Neural cell (in vitro differentiated cells): Measurements from ENCODE around the gene PAWR. TPM values are rescaled to one million over a fixed set of nuclear protein-coding genes. Genes with fewer than 3 reads are reported as not detected.

Experiments used
- H2AFZ ChIP-seq: fragments of 200-600, 300-800 bp; sonication (generic), shearing (Covaris generic); 2 replicates; pipeline ENCODE4 v1.6.0; 2014; ENCODE audit warnings: low read depth, mild to moderate bottlenecking, antibody characterized with exemption, low read length, moderate library complexity
- H3F3A ChIP-seq: fragments of 200-600 bp; shearing (Covaris generic); 2 replicates; pipeline ENCODE4 v1.6.1; 2016; ENCODE audit warnings: mild to moderate bottlenecking, moderate library complexity, mixed read lengths, antibody characterized with exemption, low read length; ENCODE audit not compliant: insufficient read depth, poor library complexity, severe bottlenecking
- H3K27ac ChIP-seq: fragments of 200-600, 300-800 bp; sonication (generic), shearing (Covaris generic); 2 replicates; pipeline ENCODE4 v1.5.1; 2014; ENCODE audit warnings: mild to moderate bottlenecking, low read length, moderate library complexity
- H3K27me3 ChIP-seq: fragments of 300-800, 200-600 bp; sonication (generic), shearing (Covaris generic); 2 replicates; pipeline ENCODE4 v1.6.0; 2014; ENCODE audit warnings: mild to moderate bottlenecking, low read depth, low read length, moderate library complexity; ENCODE audit not compliant: insufficient read depth
- H3K36me3 ChIP-seq: fragments of 300-800, 200-600 bp; sonication (generic), shearing (Covaris generic); 2 replicates; pipeline ENCODE4 v1.5.1; 2014; ENCODE audit warnings: mild to moderate bottlenecking, antibody characterized with exemption, low read length, moderate library complexity; ENCODE audit not compliant: insufficient read depth
- H3K4me2 ChIP-seq: fragments of 300-800, 200-600 bp; sonication (generic), shearing (Covaris generic); 2 replicates; pipeline ENCODE4 v1.6.0; 2014; ENCODE audit warnings: mild to moderate bottlenecking, low read length
- H3K4me3 ChIP-seq: fragments of 300-800, 200-600 bp; sonication (generic), shearing (Covaris generic); 2 replicates; pipeline ENCODE4 v1.5.1; 2014; ENCODE audit warnings: mild to moderate bottlenecking, low read length, moderate library complexity
- H3K79me2 ChIP-seq: fragments of 200-600 bp; shearing (Covaris generic); replicated peaks from 2 replicates; pipeline ENCODE4 v1.6.0; 2014; ENCODE audit warnings: mild to moderate bottlenecking, low read length, moderate library complexity; ENCODE audit not compliant: insufficient read depth
- H3K9ac ChIP-seq: fragments of 300-800, 200-600 bp; sonication (generic), shearing (Covaris generic); 2 replicates; pipeline ENCODE4 v1.6.1; 2016; ENCODE audit warnings: mild to moderate bottlenecking, low read length, mixed read lengths
- H3K9me2 ChIP-seq: fragments of 200-600 bp; shearing (Covaris generic); 2 replicates; pipeline ENCODE4 v1.6.1; 2016; ENCODE audit warnings: mild to moderate bottlenecking, low read length, mixed read lengths; ENCODE audit not compliant: insufficient read depth
- H3K9me3 ChIP-seq: fragments of 200-600, 300-800 bp; sonication (generic), shearing (Covaris generic); 2 replicates; pipeline ENCODE4 v1.6.1; 2016; ENCODE audit warnings: mild to moderate bottlenecking, mixed run types, low read length, moderate library complexity, mixed read lengths
- H4K20me1 ChIP-seq: fragments of 200-600 bp; shearing (Covaris generic); 2 replicates; pipeline ENCODE4 v1.6.1; 2016; ENCODE audit warnings: mild to moderate bottlenecking, mixed run types; ENCODE audit not compliant: insufficient read depth
- EP300 ChIP-seq: fragments of 450-650 bp; conservative IDR thresholded peaks from 2 replicates; pipeline ENCODE4 v1.6.1; 2014; ENCODE audit warnings: antibody characterized with exemption, mild to moderate bottlenecking, moderate library complexity; ENCODE audit not compliant: poor library complexity, severe bottlenecking
- EZH2 ChIP-seq: fragments of 200-600, 300-800 bp; shearing (Covaris generic), sonication (generic); IDR thresholded peaks from 2 replicates; pipeline ENCODE4 v1.6.1; 2014; ENCODE audit warnings: antibody characterized with exemption, low read length, borderline replicate concordance, mild to moderate bottlenecking; ENCODE audit not compliant: insufficient read depth, poor library complexity, severe bottlenecking
- MXI1 ChIP-seq: fragments of 450-650 bp; conservative IDR thresholded peaks from 2 replicates; pipeline ENCODE4 v1.6.1; 2014; ENCODE audit warnings: antibody characterized with exemption, mild to moderate bottlenecking; ENCODE audit not compliant: poor library complexity, severe bottlenecking
- POLR2AphosphoS5 ChIP-seq: IDR thresholded peaks from 2 replicates; pipeline ENCODE4 v1.6.1; 2012
- RAD21 ChIP-seq: fragments of 450-650 bp; conservative IDR thresholded peaks from 2 replicates; pipeline ENCODE4 v1.6.1; 2014; ENCODE audit warnings: antibody characterized with exemption, mild to moderate bottlenecking, moderate library complexity
- SMC3 ChIP-seq: fragments of 450-650 bp; conservative IDR thresholded peaks from 2 replicates; pipeline ENCODE4 v1.6.1; 2014; ENCODE audit warnings: antibody characterized with exemption, mild to moderate bottlenecking, moderate library complexity; ENCODE audit not compliant: poor library complexity
- TAF1 ChIP-seq: IDR thresholded peaks from 2 replicates; pipeline ENCODE4 v1.6.1; 2012; ENCODE audit warnings: low read depth
- polyA plus RNA-seq: library from polyadenylated mRNA; depleted of rRNA; stranded (reverse); fragments of >200 nt; gene quantifications from 2 replicates; pipeline ENCODE4 v1.2.3, GENCODE V29; 2014
- TF ChIP-seq, protein P1 (sequence below): IDR thresholded peaks from 2 replicates; pipeline ENCODE4 v1.6.1; 2012; ENCODE audit warnings: borderline replicate concordance
- TF ChIP-seq, protein P2 (sequence below): fragments of 450-650 bp; IDR thresholded peaks from 2 replicates; pipeline ENCODE4 v1.5.1; 2014; ENCODE audit warnings: antibody characterized with exemption, mild to moderate bottlenecking, moderate library complexity; ENCODE audit not compliant: poor library complexity, severe bottlenecking

The PAWR gene
- polyA plus RNA-seq, 1 donor from 2014 or later: 13.4 TPM

DNA sequence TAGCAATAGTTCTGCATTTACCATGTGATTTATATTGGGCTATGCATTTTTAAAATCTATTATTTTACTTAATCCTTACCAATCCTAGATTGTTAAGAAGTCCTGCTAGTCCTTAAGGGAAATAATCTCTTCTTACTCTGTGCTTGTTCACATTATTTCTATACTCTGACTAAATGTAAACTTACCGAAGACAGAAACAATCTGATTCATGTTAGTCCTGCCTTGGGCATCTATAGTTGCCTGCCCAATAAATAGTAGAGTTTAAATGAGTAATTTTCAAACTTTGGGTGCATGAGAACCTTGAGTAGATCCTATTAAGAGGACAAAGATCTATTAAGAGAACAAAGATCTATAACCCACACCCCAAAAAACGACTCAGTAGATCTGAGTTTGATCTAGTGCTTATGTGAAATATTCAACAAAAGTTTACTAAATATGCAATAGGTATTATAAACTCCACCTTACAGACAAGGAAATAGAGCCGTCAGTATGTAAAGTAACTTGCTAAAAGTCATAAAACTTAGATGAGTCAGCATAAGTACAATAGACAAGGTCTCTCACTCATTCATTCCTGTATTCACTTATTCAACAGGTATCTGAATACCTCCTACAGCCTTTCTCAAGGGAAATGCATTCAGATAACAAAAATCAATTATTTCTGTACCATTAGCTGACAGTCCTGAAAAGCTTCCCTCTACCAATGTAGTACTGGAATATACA, 127.6 kb downstream of the PAWR start:
- Histone ChIP-seq H3K9ac (no peak overlapping the region), H3K9me3 (no peaks in the 10 kb centered on the region), H3K4me2 (no peak overlapping the region), H3K79me2 (no peaks in the 10 kb centered on the region), H3K27me3 (no peaks in the 10 kb centered on the region), H3K36me3 (no peaks in the 10 kb centered on the region), H3K4me3 (no peak overlapping the region), H3F3A (no peaks in the 10 kb centered on the region), H3K9me2 (no peaks in the 10 kb centered on the region), H2AFZ (no peak overlapping the region), H4K20me1 (no peaks in the 10 kb centered on the region), H3K27ac (no peak overlapping the region)
- TF ChIP-seq, protein P1, sequence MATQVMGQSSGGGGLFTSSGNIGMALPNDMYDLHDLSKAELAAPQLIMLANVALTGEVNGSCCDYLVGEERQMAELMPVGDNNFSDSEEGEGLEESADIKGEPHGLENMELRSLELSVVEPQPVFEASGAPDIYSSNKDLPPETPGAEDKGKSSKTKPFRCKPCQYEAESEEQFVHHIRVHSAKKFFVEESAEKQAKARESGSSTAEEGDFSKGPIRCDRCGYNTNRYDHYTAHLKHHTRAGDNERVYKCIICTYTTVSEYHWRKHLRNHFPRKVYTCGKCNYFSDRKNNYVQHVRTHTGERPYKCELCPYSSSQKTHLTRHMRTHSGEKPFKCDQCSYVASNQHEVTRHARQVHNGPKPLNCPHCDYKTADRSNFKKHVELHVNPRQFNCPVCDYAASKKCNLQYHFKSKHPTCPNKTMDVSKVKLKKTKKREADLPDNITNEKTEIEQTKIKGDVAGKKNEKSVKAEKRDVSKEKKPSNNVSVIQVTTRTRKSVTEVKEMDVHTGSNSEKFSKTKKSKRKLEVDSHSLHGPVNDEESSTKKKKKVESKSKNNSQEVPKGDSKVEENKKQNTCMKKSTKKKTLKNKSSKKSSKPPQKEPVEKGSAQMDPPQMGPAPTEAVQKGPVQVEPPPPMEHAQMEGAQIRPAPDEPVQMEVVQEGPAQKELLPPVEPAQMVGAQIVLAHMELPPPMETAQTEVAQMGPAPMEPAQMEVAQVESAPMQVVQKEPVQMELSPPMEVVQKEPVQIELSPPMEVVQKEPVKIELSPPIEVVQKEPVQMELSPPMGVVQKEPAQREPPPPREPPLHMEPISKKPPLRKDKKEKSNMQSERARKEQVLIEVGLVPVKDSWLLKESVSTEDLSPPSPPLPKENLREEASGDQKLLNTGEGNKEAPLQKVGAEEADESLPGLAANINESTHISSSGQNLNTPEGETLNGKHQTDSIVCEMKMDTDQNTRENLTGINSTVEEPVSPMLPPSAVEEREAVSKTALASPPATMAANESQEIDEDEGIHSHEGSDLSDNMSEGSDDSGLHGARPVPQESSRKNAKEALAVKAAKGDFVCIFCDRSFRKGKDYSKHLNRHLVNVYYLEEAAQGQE: no peak
- TF ChIP-seq, protein P2, sequence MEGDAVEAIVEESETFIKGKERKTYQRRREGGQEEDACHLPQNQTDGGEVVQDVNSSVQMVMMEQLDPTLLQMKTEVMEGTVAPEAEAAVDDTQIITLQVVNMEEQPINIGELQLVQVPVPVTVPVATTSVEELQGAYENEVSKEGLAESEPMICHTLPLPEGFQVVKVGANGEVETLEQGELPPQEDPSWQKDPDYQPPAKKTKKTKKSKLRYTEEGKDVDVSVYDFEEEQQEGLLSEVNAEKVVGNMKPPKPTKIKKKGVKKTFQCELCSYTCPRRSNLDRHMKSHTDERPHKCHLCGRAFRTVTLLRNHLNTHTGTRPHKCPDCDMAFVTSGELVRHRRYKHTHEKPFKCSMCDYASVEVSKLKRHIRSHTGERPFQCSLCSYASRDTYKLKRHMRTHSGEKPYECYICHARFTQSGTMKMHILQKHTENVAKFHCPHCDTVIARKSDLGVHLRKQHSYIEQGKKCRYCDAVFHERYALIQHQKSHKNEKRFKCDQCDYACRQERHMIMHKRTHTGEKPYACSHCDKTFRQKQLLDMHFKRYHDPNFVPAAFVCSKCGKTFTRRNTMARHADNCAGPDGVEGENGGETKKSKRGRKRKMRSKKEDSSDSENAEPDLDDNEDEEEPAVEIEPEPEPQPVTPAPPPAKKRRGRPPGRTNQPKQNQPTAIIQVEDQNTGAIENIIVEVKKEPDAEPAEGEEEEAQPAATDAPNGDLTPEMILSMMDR: no peak
- no peak for TF ChIP-seq EZH2
- TF ChIP-seq RAD21: no peak
- TF ChIP-seq POLR2AphosphoS5: no peak

DNA sequence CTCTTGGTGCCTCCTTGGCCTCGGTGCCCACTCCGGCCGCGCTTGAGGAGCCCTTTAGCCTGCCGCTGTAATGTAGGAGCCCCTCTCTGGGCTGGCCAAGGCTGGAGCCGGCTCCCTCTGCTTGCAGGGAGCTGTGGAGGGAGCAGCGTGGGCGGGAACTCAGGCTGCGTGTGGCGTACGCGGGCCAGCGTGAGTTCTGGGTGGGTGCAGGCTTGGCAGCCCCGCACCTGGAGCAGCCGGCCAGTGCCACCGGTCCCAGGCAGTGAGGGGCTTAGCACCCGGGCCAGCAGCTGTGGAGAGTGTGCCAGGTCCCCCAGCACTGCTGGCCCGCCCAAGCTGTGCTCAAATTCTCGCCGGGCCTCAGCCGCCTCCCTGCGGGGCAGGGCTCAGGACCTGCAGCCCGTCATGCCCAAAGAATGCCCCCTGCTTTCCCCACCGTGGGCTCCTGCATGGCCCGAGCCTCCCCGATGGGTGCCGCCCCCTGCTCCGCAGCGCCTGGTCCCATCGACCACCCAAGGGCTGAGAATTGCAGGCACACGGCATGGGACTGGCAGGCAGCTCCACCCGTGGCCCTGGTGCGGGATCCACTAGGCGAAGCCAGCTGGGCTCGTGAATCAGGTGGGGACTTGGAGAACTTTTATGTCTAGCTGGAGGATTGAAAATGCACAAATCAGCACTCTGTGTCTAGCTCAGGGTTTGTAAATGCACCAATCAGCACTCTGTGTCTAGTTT, 129.2 kb downstream of the PAWR start:
- Histone ChIP-seq H3K27ac (no peak overlapping the region), H3K9ac (no peak overlapping the region), H4K20me1 (no peaks in the 10 kb centered on the region), H3K4me2 (no peak overlapping the region), H3K27me3 (no peaks in the 10 kb centered on the region), H3K4me3 (no peak overlapping the region), H3K79me2 (no peaks in the 10 kb centered on the region), H3K36me3 (no peaks in the 10 kb centered on the region), H3K9me3 (no peaks in the 10 kb centered on the region), H3F3A (no peaks in the 10 kb centered on the region), H3K9me2 (no peaks in the 10 kb centered on the region), H2AFZ (no peak overlapping the region)
- TF ChIP-seq POLR2AphosphoS5 (no peak), EZH2 (no peak), RAD21 (no peak), EP300 (no peak), SMC3 (no peak), MXI1 (no peak), TAF1 (no peak)
- TF ChIP-seq, protein P1: no peak
- TF ChIP-seq, protein P2: no peak
